NCI-H1092 (cell line): ENCODE measurements around the gene CABLES2.

Experiments used
- DNase-seq: peaks from one replicate; lab custom pipeline; 2025; lab: John Stamatoyannopoulos, UW

Gene CABLES2

GRCh38 chr20:62359043-62359490 lies 48.0 kb downstream of the CABLES2 start:
- DNase-seq: no peak

DNA sequence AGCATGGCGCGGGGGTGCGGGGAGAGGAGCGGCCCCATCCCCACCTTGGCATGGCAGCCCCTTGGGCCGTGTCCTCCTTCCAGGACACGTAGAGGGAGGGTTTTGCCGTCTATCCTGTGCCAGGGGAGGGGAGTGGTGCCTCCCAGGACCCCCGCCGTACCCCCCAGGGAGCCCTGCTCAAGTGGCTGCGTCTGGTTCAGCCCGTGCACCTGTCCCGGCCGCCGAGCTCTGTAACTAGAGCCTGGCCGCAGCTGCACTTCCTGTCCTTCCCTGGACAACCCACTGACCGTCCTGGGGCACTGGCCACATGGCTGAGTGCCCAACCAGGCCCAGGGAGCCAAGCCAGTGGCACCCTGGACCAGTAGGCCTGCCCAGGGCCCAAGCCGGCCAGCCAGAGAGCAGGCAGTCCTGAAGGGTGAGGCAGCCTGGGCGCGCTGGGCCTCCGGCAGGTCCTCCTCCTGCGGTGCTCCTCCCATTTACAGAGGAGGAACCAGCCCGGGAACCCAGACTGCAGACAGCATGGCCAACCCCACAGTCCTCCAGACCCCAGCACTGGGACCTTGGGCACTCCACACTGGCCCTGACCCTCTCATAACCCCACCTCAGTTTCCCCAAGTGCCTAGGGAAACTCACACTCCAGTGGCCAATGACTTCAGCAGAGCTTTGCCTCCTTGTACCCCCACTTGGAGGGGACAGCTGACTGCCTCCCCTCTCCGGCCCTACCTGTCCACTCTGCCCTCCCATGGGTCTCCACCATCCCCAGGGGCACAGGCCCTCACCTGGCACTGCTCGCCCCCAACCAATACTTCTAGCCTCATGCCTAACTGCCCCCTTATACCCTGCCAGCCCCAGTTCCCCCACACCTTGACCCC lies 48.7 kb downstream of the CABLES2 start:
- no peak for DNase-seq

- no peak for DNase-seq
Observed at GRCh38 chr20:62357681-62358080, 49.4 kb downstream of the CABLES2 start.

GRCh38 chr20:62357187-62357667 lies 49.9 kb downstream of the CABLES2 start:
- no peak for DNase-seq

DNA sequence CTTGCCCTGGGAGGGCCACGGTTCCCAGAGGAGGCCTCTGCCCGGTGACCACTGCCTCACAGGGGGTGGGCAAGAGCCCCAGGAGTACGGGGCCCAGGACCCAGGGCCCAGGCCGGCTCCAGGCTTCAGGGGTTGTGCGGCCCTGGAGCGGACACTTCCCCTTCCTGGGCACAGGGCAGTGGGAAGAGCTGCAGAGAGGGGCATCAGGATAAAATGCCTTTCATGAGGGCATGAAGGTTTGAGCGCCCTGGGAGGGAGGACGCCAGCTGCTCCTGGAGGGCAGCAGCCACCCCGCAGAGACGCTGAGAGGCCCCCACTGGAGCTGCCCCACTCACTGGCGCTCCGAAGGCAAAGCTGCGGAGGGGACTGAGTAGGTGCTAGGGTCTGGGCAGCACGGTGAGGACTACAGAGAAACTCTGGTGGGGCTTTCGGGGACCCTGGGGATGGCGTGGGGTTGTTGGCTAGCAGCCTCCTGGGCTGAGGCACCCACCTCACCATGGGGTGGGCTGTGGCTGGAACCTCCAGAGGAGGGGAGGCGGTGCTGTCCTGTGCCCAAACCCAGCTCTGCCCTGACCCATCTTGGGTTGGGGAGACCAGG lies 50.4 kb downstream of the CABLES2 start:
- no peak for DNase-seq

DNA sequence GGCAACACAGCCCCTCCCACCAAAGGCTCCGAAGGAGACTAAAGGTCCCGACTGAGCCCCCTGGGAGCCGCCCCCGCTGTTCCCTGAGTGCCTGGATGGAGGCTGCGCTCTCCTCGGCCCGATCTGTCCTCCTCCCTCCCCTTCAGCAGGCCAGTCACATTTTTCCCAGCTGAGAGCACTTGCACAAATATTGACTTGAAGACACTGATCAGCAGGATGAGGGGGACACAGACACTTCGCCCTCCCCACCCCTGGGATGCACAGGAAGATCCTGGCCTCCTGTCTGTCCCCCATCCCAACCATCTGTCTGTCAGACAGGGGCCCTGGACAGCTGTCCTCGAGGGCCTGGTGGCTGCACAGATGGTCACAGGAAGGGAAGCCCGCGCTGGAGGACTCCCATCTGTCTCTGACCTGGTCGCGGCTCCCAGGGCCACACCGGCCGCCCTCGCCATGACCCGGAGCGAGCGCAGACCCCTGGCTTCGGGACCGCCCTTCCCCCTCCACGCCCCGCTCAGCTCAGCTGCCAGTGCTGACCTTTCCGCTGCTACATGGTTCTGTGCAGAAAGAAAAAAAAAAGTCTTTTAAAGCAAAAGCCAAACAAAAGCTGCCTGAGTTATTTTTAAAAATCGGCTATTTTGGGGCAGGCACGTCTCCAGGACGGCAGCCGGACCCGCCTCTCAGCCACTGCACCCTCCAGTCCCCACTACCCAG lies 51.1 kb downstream of the CABLES2 start:
- no peak for DNase-seq

DNA sequence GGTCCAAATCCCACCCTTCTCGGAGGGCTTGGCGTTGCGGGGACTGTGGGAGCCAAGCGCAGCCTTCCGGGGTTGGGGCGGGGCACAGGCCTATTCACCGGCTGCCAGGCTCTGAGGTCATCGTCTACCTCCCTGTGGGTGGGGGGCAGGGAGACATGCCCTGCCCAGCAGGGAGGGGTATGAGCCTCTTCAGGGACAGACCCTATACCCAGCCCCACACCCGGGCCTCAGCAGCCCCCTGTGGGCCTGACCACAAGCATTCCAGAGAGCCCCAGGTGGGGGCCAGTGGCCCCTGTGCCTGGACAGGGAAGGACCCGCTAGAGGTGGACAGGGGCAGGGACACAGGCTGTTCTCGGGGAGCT lies 51.6 kb downstream of the CABLES2 start:
- DNase-seq: no peak

- DNase-seq: no peak
Observed at GRCh38 chr20:62354811-62355341, 52.2 kb downstream of the CABLES2 start.

- DNase-seq: no peak
Observed at GRCh38 chr20:62354031-62354808, 52.9 kb downstream of the CABLES2 start.

DNA sequence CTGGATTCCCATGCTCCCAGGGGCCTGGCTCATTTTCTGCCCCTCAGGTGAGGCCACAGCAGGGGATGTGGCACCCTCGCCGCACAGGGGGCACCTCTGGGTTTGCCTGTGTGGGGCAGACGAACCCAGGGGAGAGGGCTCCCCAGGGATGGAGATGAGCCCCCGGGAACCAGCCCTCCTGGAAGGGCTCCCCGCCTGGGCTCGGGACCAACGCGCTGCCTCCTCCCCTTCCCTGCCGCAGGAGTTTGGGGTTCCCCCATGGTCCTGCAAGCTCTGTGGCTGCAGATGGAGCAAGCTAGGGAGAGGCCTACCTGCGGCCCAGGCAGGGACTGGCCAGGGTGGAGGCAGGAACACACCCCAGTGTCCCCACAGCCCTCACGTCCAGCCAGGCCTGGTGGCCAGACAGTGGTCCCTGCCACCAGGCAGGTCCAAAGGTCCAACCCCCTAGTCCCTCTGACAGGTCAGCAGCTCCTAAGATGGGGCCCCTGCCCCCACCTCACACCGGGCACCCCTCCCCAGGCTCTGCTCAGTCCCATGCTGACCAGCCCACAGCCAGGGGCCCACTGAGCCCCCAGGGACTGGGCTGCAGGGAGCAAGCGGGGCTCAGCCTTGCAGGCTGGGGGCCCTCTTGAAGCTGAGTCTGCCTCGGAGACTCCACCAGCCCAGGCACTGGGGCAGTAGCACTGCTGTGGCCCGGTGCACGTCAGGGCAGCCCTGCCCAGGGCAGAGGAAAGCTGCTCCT lies 53.6 kb downstream of the CABLES2 start:
- no peak for DNase-seq

DNA sequence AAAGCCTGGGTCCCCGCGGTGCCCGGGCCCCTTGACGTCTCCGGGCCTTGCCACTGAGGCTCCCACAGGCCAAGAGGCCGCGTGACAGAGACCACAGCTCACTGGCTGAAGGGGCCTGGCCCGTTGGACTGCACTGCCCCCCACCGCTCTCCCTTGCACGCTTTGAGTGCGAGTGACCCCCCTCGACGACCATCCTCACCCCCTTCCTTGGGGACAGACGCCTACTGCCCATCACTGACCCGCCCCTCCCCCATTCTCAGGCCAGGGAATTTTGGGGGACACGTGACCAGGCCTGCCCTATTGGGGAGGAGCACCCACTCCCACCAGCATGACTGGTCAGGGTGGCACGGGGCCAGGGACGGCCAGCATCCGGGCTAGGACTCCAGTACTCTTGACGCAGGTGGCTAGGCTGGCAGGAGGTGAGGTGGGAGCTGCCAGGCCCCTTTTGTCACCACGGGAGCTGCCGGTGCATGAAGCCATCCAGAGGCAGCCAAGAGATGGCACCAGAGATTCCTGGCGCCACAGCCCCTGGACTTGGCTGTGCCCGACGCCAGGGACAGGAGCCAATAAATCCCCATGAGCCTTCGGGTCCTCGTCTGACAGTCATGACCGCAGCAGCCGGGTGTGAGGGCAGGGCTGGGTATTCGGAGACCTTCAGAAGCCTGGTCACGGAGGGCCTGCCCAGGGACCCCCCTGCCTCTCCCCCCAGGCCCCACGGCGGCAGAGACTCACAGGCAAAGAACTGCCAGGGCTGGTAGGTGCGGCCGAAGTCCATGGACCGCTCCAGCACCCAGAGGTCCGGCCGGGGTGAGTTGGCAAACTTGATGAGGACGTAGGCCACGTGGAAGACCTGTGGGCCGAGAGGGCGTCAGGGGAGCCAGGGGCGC lies 54.4 kb downstream of the CABLES2 start:
- DNase-seq: peak; percentile 86

DNA sequence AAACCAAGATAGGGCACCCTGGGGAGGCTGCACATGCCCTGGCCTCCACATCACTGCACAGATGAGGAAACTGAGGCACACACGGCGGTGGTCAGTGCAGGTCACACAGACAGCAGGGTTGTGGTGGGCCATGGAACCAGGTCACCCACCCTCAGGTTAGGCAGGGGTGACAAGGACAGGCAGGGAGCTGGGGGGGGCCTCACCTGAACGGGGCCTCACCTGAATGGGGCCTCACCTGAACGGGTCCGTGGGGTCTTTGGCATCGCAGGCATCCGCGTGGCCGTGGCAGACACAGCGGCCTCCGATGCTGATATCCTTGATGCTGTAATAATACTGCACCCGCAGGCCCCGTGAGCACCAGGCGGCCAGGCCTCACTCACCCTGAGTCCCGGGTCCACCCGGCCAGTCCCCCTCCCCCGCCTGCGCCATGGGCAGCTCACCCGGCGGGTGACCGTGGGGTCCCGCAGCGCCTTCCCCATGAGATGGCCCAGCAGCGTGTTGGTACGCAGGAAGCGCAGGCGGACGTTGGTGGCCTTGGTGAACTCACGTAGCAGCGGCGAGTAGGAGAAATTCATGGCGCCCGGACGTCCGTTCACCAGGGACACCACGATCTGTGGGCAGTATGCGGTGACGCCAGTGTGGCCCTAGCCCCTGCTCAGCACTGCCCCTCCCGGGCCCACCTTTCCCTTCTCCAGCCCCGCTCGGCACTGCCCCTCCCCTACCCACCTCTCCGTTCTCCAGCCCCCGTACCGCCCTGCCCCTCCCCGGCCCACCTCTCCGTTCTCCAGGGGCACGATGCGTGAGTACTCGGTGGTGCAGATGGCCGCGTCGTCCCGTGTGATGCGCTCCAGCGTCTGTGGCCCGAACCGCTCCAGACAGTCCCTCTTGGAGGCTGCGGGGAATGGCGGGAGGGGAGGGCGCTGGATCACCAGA lies 55.4 kb downstream of the CABLES2 start:
- DNase-seq: no peak

DNA sequence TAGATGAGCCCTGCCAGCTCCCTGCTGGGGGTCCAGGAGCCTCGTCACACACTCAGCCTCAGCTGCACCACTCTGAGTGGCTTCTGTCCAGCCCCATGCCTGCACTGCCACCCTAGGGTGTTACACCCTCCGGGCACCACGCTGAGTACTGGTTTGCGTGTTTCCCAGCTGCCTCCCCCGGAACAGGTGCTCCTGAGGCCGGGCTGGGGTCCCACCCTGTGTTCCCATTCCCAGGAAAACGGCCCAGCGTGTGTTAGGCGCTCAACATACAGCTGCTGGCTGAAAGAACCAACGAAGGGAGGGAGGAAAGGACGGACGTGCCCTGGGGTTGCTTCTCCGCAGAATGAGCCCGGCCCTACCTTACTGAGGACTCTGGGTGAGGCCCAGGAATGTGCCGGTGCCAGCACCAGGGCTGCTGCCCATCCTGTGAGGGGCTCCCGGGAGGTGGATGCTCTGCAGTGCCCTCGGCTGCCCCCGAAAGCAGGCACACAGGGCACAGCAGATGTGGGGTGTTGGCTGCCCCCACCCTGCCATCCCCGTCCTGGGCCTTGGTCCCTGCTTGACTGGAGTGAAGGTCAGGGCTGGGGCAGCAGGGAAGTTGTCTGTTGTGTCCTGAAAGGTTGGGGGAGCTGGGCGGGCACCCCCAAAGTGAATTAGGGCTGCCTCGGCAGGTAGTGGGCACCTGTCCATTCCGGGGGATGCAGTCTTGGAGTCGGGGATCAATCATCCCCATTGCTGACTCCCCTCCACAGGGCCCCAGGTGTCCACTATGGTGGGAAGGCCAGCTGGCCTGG lies 56.3 kb downstream of the CABLES2 start:
- no peak for DNase-seq

DNA sequence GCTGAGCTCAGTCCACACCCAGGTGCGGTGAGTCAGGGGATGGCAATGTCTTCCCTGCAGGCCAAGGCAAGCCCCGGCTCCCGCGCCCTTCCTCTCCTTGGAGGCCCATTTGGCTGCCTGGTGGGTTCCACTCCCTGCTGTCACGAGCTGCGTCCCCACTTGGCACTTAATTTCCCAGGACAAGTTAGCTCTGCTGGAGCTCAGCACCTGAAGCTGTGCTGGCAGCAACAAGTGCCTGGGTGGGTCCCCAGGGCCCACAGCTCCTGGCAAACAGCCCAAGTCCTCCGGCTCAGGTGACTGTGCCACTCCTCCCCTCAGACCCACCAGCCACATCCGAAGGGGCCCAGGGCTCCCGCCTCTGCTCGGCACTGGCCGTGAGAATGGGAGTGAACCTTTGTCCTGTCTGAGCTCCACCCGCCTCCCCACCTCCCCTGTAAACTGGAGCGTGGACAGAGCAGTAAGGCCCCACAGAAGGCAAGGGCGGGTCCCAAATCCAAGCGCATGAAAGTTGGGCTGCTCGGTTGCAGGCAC lies 56.9 kb downstream of the CABLES2 start:
- DNase-seq: no peak

DNA sequence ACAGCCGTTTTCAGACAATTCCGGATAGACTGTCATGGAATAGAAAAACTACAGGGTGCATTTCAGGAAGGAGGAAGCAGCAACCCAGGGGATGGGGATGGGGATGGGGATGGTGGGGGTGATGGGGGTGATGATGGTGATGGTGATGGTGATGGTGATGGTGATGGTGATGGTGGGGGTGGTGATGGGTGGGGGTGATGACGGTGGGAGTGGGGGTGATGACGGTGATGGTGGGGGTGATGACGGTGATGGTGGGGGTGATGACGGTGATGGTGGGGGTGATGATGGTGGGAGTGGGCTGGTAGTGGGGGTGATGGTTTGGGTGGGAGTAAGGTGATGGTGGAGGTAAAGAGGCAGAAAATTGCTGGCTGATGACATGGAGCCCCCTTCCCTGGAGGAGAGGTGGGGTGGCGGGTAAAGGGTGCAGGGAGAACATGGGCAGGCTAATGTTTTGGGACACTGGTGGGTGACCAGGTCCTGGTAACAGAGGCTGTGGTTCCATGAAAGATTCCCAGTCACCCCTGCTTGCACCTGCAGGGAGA lies 57.5 kb downstream of the CABLES2 start:
- no peak for DNase-seq

GRCh38 chr20:62348604-62349003 lies 58.5 kb downstream of the CABLES2 start:
- no peak for DNase-seq

- DNase-seq: no peak
Observed at GRCh38 chr20:62347445-62347844, 59.6 kb downstream of the CABLES2 start.

DNA sequence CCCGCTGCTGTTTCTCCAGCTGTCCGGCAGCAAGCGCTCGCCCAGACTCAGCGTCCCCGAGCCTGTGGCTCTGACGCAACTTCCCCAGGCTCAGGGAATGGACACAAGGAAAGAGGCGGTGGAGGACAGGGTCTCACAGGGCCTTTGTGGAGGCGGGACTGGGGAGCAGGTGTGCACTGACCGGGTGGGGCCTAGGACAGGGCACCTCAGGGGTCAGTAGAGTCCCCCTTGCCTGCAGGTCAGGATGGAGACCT lies 60.0 kb downstream of the CABLES2 start:
- DNase-seq: no peak
